HepG2 (cell line): ENCODE results near the gene CEP78. TPM values are rescaled to one million over a fixed set of nuclear protein-coding genes. Genes with fewer than 3 reads are reported as not detected.

Experiments
- BATF2 ChIP-seq: sonication (generic); formaldehyde crosslinking; IDR thresholded peaks from 2 replicates; pipeline ENCODE4 v1.8.0; 2022; ENCODE audit warnings: mild to moderate bottlenecking, missing genetic modification reagents, moderate library complexity
- BCLAF1 ChIP-seq: fragments of 450-650 bp; IDR thresholded peaks from 2 replicates; pipeline ENCODE4 v1.6.1; 2017; ENCODE audit warnings: mild to moderate bottlenecking
- CBX1 ChIP-seq: IDR thresholded peaks from one replicate; pipeline ENCODE4 v1.6.1; 2016; ENCODE audit warnings: antibody characterized with exemption, low read depth
- CTCF ChIP-seq: sonication (generic); formaldehyde crosslinking; IDR thresholded peaks from 2 replicates; pipeline ENCODE4 v1.5.0; 2020; ENCODE audit warnings: mild to moderate bottlenecking, missing genetic modification reagents, moderate library complexity
- HDAC2 ChIP-seq: sonication (generic); formaldehyde crosslinking; IDR thresholded peaks from 2 replicates; pipeline ENCODE4 v1.4.0; 2020; ENCODE audit warnings: missing genetic modification reagents
- IRF1 ChIP-seq: sonication (generic); formaldehyde crosslinking; IDR thresholded peaks from 2 replicates; pipeline ENCODE4 v1.4.0; 2020; ENCODE audit warnings: low read depth, mild to moderate bottlenecking, missing genetic modification reagents
- IRX3 ChIP-seq: sonication (generic); formaldehyde crosslinking; IDR thresholded peaks from 2 replicates; pipeline ENCODE4 v1.8.1; 2023; ENCODE audit warnings: mild to moderate bottlenecking, low read depth, missing genetic modification reagents, borderline replicate concordance
- MYNN ChIP-seq: sonication (generic); formaldehyde crosslinking; IDR thresholded peaks from 2 replicates; pipeline ENCODE4 v1.4.0; 2020; ENCODE audit warnings: mild to moderate bottlenecking, low read depth, missing genetic modification reagents
- NFYC ChIP-seq: IDR thresholded peaks from 2 replicates; pipeline ENCODE4 v1.6.1; 2016; ENCODE audit warnings: missing genetic modification reagents, missing compliant biosample characterization
- SMC3 ChIP-seq: IDR thresholded peaks from 2 replicates; pipeline ENCODE4 v1.6.1; 2011; ENCODE audit warnings: low read length, improper control_type of control experiment
- TBP ChIP-seq: sonication (generic); formaldehyde crosslinking; IDR thresholded peaks from 2 replicates; pipeline ENCODE4 v1.5.0; 2020; ENCODE audit warnings: missing genetic modification reagents
- ZMYM2 ChIP-seq: sonication (generic); formaldehyde crosslinking; IDR thresholded peaks from 2 replicates; pipeline ENCODE4 v1.8.0; 2022; ENCODE audit warnings: mild to moderate bottlenecking, missing genetic modification reagents
- ZNF713 ChIP-seq: sonication (generic); formaldehyde crosslinking; IDR thresholded peaks from 2 replicates; pipeline ENCODE4 v1.4.0; 2020; ENCODE audit warnings: mild to moderate bottlenecking, missing genetic modification reagents
- ZSCAN22 ChIP-seq: sonication (generic); formaldehyde crosslinking; IDR thresholded peaks from 2 replicates; pipeline ENCODE4 v1.4.0; 2020; ENCODE audit warnings: mild to moderate bottlenecking, missing genetic modification reagents
- polyA plus RNA-seq, 8 experiments: library from polyadenylated mRNA; depleted of rRNA in 3 of 8; stranded (reverse) in 7 of 8; unstranded in 1 of 8; fragments of >200 nt; fragmentation: Illumina TruSeq in 4 of 8; extraction: Trizol in 4 of 8; gene quantifications; 2 replicates each; pipeline versions ENCODE4 v1.2.1 to v1.2.3, GENCODE V29; 2011 to 2016; ENCODE audit warnings: low read depth in 4 of 8, missing spikeins in 1 of 8, mixed read lengths in 1 of 8; ENCODE audit not compliant: insufficient read depth in 1 of 8
- total RNA-seq, 5 experiments: library from RNA; depleted of rRNA; stranded (reverse); fragments of >200 nt; fragmentation: Illumina TruSeq; extraction: Trizol; gene quantifications; 2 replicates each; pipeline ENCODE4 v1.2.3, GENCODE V29; 2016; ENCODE audit warnings: low read depth in 1 of 5
- TF ChIP-seq, protein P1 (sequence below): sonication (generic); formaldehyde crosslinking; IDR thresholded peaks from 2 replicates; pipeline ENCODE4 v1.5.1; 2020; ENCODE audit warnings: mild to moderate bottlenecking, missing genetic modification reagents, moderate library complexity

Gene CEP78
- total and polyA plus RNA-seq, 2 of the 13 experiments (the other 11 are each of a cell fraction or from before 2014, with no cell fraction given) = 5.1 to 30.8 TPM

DNA sequence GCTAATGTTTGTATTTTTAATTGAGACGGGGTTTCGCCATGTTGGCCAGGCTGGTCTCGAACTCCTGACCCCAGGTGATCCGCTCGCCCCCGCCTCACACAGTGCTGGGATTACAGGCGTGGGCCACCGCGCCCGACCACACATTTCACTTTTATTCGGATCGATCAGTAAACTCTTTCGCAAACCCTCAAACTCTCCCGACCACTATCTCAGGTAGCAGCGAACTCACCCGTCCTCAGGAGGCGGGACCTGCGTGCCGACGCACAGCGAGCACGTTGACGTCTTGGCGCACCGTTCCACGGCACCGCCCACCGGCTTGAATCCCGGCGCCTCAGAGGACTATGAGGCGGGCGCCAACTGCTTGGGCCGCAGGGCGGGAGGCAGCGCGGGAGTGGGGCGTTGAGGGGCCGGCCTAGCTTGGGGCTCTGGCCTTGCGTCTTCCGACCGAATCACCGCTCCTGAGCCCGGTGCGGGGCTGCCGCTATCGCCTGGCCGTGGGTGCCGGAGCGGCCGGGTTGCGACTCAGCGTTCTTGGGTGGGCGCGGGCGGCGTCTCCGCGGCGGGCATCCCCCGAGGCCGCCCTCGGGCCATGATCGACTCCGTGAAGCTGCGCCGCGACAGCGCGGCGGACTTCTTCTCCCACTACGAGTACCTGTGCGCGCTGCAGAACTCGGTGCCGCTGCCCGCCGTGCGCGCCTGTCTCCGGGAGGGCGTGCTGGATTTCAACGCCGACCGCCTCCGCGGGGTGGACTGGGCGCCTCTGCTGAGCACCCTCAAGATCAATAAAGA lies at the start of gene CEP78 (continued):
- no peak for TF ChIP-seq IRF1 (CRISPR knock-in tag)
- TF ChIP-seq ZSCAN22 (CRISPR knock-in tag) = peak; percentile 4; the same call in 1 of the 2 replicates
- TF ChIP-seq IRX3 (CRISPR knock-in tag) = no peak
- no peak for TF ChIP-seq BCLAF1
- peak; percentile 77 for TF ChIP-seq CBX1
- no peak for TF ChIP-seq ZNF713 (CRISPR knock-in tag)
- peak; percentile 94 for TF ChIP-seq ZMYM2 (CRISPR knock-in tag)
- TF ChIP-seq CTCF (CRISPR knock-in tag) = no peak
- no peak for TF ChIP-seq BATF2 (CRISPR knock-in tag)
- TF ChIP-seq MYNN = no peak
- TF ChIP-seq NFYC (CRISPR knock-in tag) = 0 out of 2 replicates have a peak, but pooled peaks have one; percentile 29
- TF ChIP-seq, protein P1, sequence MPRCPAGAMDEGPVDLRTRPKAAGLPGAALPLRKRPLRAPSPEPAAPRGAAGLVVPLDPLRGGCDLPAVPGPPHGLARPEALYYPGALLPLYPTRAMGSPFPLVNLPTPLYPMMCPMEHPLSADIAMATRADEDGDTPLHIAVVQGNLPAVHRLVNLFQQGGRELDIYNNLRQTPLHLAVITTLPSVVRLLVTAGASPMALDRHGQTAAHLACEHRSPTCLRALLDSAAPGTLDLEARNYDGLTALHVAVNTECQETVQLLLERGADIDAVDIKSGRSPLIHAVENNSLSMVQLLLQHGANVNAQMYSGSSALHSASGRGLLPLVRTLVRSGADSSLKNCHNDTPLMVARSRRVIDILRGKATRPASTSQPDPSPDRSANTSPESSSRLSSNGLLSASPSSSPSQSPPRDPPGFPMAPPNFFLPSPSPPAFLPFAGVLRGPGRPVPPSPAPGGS (CRISPR knock-in tag) = no peak
- TF ChIP-seq SMC3 = no peak
- peak; percentile 66; the same call in 1 of the 2 replicates for TF ChIP-seq HDAC2 (CRISPR knock-in tag)
- no peak for TF ChIP-seq TBP (CRISPR knock-in tag)
